GM19372 (cell line): Measurements from ENCODE around the gene AK9.

Experiments
- ATAC-seq: cut with Tn5 transposase; IDR thresholded peaks from one replicate; pipeline ENCODE4 v1.9.1; 2021; ENCODE audit warnings: mild to moderate bottlenecking, low read depth, moderate library complexity; ENCODE audit not compliant: unreplicated experiment

Gene AK9

DNA sequence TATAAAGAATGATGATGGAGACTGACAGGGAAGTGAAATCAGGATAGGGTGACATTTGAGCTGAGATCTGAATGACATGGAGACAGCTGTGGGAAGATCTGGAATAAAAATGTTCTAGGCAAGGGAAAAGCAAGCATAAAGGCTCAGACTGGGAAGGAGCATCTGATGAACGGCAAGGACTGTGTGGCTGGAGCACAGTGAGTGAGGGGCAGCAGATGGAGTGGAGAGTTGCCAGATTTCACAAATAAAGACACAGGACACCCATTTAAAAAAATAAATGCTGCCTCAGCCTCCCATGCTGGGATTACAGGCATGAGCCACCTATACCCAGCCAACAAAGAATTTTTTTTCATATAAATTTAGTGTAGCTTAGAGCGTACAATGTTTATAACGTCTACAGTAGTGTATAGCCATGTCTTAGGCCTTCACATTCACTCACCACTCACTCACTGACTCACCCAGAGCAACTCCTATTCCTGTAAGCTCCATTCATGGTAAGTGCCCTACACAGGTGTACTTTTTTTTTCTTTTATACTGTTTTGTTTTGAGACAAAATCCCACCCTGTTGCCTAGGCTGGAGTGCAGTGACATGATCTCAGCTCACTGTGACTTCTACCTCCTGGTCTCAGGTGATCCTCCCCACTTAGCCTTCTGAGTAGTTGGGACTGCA, 205.6 kb downstream of the AK9 start:
- ATAC-seq: no peak

DNA sequence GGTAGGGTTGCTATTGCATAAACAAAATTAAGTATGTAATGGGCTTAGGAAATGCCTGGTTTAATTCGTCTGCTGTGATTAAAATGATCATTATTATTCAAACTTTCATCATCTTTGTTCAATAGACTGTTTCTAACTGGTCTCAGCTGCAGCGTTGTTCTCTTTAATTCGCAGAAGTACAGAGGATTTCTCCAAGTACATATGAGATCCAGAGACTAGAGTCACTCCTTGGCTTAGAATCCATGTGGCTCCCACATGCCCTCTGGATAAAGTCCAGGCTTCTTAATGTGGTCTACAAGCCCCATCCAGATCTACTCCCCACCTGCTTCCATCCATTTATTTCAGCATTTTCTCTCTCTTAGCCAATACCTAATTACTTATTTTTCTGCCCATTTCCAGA, 206.9 kb downstream of the AK9 start:
- ATAC-seq: no peak

DNA sequence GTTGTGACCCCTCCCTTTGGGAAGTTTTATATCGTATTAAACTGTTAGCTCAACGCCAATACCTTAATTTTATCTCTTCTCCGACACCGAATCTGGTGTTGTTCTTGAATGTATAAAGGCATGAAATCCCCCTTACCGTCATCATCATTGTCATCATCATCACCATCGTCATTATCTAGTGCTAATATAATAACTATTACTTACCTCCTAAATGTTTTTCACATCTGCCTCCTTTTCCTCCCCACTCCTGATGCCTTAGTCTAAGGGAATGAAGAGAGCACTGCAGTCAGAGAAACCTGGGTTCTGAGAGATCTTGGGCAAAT, 207.3 kb downstream of the AK9 start:
- ATAC-seq: no peak

DNA sequence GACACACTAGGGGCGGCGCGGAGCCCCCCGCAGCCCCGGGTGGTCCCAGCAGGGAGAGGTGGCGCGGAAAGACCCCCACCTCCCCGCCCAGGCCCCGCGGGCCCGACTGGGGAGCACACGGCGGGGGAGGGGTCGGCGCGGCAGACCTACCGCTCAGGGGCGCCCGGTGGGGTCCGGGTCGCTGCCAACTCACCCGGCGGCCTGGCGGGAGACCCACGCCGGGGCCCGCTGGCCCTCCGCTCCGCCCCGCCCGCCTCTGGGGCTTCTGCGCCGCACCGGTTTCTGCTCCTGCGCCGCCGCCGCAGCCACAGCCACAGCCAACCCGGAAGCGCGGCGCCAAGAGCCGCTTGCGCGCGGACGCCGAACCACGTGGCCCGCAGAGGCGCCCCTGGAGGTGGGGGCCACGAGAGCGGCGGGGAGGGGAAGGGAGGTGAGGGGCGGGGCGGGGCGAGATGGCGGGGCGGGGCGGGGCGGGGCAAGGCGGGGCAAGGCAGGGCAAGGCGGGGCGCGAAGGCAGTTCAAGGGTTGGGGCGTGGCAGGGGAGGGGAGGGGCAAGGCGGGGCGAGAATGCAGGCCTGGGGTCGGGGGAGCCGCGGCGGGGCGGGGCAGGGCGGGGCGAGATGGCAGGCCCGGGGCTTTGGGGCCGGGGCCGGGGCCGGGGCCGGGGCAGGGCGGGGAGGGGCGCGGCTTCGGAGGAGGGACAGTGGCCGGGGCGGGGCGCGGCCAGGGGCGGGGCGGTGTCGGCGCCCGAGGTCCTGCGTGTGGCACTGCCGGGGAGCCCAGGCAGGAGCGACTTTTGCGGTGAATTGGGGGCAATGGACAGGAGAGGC, 207.9 kb downstream of the AK9 start, which contains the start of gene ZBTB24:
ZBTB24 (minus strand) TSS at position 315 of the 830 bp plus-strand sequence. CDS start 1,193 bp downstream, outside the sequence.
- peak; percentile 82 for ATAC-seq

DNA sequence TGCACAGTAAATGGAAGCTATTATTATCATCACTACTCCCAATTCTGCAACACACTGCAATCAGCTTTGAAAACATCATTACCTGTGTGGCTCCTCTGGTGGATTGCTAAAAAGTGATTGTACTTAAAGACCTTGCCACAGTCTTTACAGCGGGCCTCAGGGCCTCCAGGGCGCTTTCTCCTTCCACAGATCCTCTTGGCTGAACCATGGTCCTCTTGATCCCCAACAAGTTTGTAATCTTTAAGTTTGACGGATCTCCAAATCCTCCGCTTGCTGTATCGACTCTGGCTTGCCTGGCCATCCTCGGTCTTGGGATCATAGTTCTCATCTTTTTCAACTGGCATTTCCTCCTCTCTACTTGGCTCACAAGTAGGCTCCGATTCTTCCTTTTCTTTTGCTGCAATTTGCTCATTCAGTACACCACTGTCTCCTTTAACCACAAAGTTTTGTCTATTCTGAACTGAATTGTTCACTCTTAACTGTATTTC, 210.0 kb downstream of the AK9 start:
- no peak for ATAC-seq

DNA sequence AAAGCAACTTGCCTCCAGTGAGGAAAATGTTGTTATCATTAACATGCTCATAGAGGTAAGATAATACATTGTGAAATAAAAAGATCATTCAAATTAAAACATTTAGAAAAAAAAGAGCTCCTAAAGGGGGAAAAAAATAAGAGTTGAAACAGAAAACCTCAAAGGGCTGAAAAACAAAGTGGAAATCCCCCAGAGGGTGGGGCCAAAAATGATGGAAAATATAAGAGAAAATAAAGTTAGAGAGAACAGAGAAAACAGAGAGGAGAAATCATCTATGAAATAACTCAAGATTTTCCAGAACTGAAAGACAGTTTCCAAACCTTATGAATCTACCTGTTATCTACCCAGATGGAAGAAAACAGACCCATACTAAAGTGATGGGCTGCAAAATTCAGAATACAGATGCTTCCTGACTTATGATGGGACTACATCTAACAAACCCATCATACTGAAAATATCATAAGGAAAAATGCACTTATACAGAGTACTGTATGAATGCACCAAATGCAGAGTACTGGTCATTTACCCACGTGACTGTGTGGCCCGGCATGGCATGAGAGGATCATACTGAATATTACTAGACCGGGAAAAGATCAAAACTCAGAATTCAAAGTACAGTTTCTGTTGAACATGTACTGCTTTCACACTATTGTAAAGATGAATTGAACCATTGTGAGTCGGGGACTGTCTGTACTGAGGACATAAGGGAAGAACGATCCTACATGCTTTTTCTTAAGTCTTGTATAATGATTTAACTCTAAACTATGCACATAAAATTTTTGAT, 212.0 kb downstream of the AK9 start:
- no peak for ATAC-seq

DNA sequence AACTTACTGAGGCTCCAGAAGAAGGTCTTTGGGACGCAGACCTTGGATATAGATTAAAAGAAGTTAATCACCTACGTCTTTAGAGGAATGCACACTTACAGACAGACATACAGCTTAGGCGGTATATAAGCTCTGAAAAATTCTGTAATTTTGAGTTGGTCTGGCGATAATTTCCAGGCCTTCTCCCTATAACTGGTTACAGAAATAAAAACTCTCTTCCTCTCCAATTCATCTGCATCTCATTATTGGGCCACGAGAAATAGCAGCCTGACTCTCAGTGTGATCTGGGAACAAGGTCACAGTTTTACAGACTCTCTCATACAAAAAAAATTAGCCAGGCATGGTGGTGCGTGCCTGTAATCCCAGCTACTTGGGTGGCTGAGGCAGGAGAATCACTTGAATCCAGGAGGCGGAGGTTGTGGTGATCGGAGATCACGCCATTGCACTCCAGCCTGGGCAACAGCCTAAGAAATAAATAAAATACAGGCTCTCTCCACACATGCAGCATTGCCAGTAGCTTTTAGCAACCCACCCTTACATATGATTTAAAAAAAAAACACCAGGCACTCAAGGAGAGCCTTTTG, 212.7 kb downstream of the AK9 start:
- no peak for ATAC-seq

DNA sequence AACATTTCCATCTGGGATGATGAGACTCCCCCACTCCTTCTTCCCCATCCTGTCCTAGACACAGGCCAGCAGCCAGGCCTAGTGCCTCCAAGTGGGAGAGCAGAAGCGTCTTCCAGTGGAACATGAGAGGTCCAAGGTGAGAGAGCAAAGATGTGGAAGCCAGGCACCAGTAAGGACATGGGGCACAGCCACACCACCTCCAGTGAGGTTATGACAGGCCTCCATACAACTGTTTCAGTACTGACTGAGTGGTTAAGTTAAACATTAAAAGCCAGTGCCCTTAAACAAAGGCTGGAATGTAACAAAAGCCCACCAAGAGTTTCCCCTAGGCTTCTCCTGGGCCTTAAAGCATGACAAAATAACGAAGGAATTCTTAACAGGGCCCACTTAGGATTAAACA, 213.3 kb downstream of the AK9 start:
- peak; percentile 40 for ATAC-seq

DNA sequence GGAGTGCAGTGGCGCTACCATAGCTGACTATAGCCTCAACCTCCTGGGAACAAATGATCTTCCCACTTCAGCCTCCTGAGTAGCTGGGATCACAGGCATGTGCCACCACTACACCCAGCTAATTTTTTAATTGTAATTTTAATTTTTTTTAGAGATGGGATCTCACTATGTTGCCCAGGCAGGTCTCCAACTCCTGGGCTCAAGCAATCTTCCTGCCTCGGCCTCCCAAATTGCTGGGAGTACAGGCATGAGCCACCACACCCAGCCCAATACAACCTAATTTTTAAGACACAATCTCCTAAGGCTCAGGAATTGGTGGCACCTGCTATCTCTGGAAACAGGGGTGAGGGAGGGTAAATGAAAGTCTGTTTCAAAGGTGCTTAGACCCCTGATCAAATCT, 213.8 kb downstream of the AK9 start:
- no peak for ATAC-seq

DNA sequence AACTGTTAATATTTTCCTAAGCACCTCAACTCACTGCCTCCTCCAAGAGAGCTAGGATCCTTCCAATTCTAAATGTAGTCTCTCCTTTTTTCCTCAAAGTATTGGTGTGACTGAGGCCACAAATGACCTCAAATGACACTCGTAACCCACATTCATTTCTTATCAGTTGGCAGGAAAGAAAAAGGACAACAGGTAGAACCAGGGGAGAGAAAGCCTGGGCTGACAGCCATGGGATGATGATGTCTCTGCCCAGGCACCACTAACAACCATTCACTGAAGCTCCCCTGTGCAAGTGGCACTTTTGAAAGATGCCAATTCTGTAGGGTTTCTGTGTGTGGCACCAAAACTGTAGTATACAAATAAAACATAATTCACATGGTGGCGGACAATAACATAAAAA, 215.4 kb downstream of the AK9 start:
- ATAC-seq: no peak

DNA sequence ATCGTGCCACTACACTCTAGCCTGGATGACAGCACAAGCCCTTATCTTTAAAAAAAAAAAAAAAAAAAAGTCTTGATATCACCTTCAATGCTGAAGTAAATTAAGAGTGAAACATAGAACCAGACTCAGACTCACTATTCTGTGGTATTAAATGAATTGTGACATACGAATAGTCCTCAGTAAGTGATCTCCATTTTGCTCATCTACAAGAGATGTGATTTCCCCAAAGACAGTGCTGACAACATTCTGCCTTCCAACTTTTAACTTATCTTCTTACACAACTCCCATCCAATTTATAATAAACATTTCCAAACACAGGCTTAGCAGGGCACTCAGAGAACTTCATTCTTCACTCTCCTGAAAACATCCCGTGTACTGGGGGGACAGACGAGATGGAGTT, 216.0 kb downstream of the AK9 start:
- no peak for ATAC-seq

DNA sequence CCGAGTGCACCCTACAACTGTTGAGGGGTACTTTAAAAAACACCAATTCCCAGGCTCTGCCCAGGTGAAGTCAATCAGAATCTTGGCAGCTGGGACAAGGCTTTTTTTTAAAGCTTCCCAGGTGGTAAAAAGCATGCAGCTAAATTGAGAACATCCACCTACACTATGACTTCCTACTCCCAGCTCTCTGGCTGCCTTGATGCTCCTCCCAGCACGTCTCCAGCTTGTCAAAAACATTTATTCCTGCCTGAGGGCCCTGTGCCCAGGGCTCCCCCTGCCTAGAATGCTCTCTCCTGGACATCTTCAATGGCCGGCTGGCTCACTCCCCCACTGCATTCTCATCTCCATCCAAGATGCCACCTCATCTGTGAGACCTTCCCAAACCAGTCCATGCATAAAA, 217.9 kb downstream of the AK9 start:
- ATAC-seq: no peak

DNA sequence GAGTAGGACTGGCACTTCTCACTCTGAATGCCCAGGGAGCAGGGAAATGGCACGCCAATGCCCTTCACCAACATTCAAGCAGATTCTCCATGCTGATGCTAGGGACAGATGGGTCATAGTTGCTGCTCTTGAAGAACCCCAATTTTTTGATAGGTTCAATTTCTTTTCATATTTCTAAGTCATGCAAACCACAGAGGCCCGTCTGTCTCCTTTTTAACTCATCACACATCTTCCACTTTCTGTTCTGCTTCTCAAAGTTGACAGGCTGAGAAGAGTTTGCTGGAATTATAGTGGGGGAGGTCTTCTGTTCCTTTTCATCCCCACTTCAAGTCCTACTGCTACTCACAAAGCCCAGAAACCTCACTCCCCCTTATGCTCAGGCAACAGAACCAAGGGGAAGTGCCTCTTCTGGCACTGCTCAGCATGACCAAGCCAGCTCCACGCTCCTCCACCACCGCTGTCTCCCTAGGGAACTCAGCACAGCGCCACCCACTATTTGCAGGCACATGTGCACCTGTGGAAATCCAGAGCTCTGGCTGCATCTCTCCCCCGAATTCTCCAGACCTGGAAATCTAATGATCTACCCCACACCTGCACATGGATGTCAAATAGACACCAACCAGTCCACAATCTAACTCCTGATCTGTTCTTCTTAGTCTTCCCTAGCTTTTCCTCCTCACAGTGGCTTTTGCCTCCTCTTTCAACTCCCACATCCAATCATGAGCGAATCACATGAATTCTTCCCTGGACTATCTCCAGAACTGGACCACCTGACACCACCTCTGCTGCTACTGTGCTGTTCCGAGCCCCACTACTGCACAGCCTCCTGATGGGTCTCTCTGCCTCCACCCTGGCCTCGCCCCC, 218.6 kb downstream of the AK9 start:
- peak; percentile 46 for ATAC-seq

DNA sequence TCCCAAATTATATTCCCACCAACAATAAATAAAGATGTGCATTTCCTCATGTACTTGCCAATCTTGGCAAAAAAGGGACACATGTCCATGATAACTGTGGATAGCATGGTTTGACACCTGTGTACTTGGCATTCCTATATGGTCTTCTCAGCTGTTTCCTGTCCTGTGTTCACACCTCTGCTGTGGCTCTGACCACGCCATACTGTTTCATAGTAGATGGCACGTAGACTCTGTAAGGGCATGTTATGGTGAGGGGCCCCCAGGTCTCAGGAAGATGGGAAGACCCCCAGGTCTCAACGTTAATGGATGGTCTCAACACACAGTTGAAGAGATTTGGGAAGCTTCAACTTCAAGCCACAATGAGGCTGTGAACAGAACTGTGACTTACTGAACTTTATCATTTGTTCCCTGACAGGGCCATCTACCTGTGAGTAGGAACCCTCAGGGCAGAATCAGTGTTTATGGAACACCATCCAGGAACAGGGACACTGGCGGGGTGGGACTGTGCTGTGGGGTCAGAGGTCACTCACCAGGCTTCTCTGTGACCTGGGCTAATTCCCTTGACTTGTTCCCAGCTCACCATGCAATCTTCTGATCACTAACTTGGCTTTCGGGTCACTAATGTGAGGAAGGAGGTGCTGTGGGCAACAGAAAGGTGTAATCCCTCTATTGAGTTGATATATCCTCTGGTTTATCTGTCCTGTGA, 219.7 kb downstream of the AK9 start:
- ATAC-seq: no peak

DNA sequence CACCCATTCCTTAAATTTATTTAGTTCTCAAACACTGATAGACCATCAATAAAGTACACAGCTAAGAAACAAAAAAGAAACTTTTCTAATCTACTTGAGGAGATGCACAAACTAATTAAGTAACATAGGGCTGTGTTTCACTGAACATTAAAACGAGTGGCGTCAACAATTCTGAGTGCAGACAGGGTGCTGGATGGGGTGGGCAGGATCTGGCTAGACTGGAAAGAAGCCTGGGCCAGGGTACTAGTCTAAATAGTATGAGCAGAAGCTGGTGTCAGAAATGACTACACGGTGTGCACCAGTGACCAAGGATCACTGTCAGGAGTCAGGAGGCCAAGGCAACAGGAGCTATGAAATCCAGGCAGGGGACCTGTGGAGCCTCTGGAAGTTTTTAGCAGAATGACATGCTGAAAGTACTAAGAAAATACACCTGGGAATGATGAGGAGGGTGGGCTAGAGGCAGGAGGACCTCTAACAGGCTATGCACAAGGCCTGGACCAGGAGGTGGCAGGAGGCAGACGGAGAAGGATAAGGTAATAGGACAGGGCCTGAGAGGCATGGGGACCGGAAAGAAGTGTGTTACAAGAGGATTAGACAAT, 221.3 kb downstream of the AK9 start:
- no peak for ATAC-seq

DNA sequence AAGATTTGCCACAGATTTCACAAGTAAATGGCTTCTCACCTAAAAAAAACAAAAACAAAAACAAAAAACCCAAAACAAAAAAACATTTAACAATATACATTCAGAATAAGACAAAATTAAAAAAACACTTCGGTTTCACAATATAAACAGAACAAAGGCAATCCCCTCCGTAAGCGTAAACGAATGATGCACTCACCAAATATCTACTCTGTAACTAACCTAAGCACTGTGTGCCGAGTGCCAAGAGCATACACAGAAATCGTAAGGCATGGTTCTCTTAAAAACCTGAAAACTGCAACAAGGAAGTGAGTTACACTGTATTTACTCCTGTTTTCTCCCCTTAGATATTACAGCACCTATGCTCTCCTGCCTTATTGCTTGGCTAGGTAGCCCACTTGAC, 223.3 kb downstream of the AK9 start:
- no peak for ATAC-seq

DNA sequence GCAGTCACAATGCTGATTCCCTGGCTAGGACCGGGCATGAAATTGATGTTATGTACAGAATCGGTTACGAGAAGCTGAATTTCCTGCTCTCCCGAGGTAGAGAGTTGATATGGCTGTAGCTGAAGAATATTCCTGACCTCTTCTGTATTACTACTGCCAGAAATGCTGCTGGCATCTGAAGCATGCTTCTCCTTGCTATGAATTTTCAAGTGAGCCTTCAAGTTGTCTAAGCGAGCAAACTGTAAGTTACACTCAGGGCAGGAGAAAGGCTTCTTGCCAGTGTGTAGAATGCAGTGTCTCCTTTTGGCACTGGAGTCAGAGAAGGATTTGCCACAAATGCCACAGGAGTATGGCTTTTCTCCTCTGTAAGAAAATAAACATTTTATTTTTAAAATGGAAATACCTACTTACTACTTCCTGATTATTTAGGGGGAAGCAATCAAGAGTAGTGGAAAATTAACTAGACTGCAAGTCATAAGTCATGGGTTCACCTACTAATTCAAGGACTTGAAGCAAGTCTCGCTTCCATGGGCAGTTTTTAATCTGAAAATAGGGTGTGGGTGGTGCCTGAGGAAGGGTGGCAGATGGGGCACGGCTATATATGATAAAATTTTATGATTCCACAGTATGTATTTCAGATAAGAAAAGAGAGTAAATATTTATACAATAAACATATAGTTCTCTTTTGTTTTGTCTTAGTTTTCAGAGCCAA, 224.6 kb downstream of the AK9 start:
- ATAC-seq: no peak

DNA sequence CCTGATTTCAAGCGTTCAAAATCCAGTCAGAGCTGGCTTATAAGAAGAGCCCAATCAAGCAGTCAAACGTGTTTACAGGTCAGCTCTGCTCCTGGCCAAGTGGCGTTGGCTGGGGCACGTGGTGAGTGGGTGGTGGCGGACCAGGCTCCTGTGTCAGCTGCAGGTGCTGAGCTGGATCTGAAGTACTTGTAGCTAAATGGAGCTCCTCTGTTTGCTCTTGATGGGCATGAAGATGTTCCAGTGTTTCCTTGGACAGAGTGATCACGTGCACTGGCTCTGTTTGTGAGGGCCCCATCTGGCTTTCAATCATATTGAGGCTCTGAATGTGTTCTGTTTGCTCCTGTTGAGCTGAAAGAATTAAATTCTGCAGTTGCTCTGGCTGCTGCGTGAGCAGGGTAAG, 225.2 kb downstream of the AK9 start:
- ATAC-seq: no peak
